HEK293 (cell line): ENCODE results near the gene AKAP11.

Experiments used
- ZNF133 ChIP-seq: fragments of 450-650 bp; formaldehyde crosslinking; IDR thresholded peaks from 2 replicates; pipeline ENCODE4 v1.5.1; 2016; ENCODE audit warnings: missing biosample characterization, missing genetic modification characterization
- ZNF558 ChIP-seq: fragments of 450-650 bp; formaldehyde crosslinking; IDR thresholded peaks from 2 replicates; pipeline ENCODE4 v1.5.1; 2016; ENCODE audit warnings: missing biosample characterization, missing genetic modification characterization
- TF ChIP-seq, protein P1 (sequence below): fragments of 450-650 bp; formaldehyde crosslinking; IDR thresholded peaks from 2 replicates; pipeline ENCODE4 v1.5.1; 2016; ENCODE audit warnings: missing biosample characterization, missing genetic modification characterization
- TF ChIP-seq, protein P2 (sequence below): fragments of 450-650 bp; formaldehyde crosslinking; IDR thresholded peaks from 2 replicates; pipeline ENCODE4 v1.5.1; 2016; ENCODE audit warnings: missing biosample characterization, missing genetic modification characterization

DNA sequence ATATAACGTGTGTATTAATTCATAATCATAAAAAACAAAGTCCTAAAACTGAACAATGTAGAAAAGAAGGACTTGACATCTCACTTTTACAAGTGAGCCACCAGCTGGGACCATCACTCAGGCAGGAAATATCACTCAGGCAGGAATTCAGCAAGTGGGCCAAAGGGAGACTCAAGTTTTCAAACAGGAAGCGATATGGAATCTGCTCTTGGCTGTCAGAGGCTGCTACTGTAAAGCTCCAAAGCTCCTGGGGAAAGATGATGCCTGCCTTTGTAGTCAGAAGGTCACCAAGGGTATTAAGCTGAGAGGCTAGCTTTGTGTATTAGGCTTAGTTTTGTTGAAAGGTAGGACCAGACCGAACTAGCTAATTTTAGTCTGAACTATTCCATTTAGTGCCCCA lies 5.5 kb upstream of the AKAP11 start:
- TF ChIP-seq, protein P1, sequence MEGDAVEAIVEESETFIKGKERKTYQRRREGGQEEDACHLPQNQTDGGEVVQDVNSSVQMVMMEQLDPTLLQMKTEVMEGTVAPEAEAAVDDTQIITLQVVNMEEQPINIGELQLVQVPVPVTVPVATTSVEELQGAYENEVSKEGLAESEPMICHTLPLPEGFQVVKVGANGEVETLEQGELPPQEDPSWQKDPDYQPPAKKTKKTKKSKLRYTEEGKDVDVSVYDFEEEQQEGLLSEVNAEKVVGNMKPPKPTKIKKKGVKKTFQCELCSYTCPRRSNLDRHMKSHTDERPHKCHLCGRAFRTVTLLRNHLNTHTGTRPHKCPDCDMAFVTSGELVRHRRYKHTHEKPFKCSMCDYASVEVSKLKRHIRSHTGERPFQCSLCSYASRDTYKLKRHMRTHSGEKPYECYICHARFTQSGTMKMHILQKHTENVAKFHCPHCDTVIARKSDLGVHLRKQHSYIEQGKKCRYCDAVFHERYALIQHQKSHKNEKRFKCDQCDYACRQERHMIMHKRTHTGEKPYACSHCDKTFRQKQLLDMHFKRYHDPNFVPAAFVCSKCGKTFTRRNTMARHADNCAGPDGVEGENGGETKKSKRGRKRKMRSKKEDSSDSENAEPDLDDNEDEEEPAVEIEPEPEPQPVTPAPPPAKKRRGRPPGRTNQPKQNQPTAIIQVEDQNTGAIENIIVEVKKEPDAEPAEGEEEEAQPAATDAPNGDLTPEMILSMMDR (tag by site-specific recombination) = no peak
- TF ChIP-seq ZNF558 = no peak
- TF ChIP-seq, protein P2, sequence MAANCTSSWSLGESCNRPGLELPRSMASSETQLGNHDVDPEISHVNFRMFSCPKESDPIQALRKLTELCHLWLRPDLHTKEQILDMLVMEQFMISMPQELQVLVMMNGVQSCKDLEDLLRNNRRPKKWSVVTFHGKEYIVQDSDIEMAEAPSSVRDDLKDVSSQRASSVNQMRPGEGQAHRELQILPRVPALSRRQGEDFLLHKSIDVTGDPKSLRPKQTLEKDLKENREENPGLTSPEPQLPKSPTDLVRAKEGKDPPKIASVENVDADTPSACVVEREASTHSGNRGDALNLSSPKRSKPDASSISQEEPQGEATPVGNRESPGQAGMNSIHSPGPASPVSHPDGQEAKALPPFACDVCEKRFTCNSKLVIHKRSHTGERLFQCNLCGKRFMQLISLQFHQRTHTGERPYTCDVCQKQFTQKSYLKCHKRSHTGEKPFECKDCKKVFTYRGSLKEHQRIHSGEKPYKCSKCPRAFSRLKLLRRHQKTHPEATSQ (tag by site-specific recombination) = no peak
- no peak for TF ChIP-seq ZNF133 (tag by site-specific recombination)
